HG02973 (cell line): ENCODE data around the gene BBS2.

Experiments
- ATAC-seq: cut with Tn5 transposase; IDR thresholded peaks from one replicate; pipeline ENCODE4 v1.9.1; 2021; ENCODE audit warnings: moderate library complexity; ENCODE audit not compliant: unreplicated experiment

The BBS2 gene

DNA sequence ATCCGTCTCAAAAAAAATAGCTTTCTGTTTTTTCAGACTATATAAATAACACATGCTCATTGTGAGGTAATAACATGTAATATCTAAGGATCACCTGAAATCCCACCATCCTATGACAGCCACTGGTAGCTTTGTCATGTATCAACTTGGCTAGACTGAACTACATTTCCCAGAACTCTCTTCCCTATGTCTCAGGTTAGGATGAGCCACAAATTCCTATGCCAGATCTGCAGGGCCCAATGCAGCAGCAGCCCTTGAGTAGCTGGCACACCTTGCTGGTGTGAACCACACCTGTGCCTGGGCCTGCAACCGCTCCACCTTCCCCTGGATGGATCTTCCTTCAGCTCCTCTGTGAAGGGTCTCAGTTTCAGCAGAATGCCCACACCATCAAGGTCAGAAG lies 40.4 kb downstream of the BBS2 start:
- ATAC-seq = no peak

DNA sequence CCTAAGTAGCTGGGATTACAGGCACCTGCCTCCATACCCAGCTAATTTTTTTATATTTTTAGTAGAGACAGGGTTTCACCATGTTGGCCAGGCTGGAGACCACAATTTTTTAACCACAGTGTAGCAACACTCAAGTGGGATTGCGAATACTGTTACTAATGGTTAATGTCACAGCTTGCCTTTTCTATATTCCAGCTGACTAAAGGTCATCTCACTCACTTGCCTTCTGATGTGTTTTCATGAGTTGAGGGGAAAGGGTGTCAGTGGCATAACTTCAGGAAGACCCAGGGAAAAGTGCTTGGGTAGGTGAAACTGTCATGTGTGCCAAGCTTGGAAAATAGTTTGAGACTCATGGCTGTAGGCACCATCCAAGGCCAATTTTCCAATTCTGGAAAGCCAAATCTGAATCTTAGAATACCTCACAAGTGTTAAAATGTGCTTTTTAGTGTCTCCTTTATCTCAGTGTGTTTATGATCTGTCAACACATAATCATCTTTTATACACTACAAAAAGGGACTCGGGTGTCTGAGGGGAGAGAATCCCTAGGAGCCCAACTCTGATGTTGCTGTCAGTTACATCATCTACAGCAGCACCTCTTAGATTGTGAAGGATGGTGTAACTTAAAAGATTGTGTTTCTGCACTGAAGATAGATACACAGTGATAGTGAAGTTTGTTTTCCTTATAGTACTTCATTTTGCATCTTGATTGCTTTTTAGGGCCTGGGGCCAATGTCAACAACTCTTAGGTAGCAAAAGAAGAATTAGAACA lies 41.4 kb downstream of the BBS2 start:
- ATAC-seq = no peak

GRCh38 chr16:56477096-56477878 lies 42.5 kb downstream of the BBS2 start:
- no peak for ATAC-seq

- no peak for ATAC-seq
These were observed 44.6 kb downstream of the BBS2 start for GRCh38 chr16:56475201-56475600.

- ATAC-seq = no peak
These were observed 49.2 kb downstream of the BBS2 start for GRCh38 chr16:56470666-56471065.

- ATAC-seq = no peak
These were observed 49.6 kb downstream of the BBS2 start for GRCh38 chr16:56470232-56470631.

DNA sequence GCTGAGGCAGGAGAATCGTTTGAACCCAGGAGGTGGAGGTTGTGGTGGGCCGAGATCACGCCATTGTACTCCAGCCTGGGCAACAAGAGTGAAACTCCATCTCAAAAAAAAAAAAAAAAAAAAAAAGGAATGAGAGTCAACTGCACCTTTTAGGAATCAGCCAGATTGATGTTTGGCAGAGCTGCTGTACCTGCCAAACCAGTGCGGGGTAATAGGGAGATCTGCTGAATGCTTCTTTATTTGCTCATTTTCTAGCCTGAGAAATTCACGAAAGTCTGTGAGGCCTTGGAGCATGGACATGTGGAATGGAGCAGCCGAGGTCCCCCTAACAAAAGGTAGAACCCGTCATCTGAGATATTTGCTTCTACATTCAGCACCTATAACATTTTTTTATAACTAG lies 50.1 kb downstream of the BBS2 start:
- no peak for ATAC-seq

DNA sequence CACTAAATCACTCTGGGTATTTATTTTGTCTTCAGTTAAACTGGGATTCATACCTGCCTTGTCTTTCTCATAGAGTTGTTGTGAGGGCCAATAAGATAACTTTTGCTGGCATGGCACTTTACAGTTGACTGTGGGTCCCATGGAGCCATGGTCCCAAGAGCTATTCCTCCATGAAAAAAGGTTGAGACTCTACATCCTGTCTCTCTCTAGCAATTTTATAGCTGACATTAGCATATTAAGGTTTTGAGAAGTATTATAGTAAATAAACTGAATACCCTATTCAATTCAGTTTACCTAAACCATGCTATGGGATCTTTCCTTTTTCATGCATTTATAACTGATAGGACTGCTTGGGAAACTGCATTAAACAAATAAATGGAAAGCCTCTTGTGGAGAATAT lies 51.0 kb downstream of the BBS2 start:
- ATAC-seq = no peak

DNA sequence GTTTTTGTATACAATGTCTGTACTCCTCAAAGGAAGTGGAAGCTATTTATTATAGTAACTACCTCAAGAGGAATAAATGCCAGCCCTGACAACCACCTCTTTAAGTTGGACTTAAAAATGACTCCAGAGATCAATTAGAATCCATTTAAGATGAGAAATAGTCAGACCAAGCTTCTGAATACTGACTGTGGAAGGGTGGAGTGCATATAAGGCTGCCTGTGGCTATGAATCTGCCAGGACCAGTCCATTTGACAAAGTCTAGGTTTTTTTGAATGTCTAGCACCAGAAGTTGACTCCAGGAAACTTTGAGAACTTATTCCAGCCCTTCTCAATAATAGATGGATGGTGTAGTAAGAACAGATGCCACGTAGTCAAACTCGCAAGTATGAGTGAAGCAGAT lies 53.5 kb downstream of the BBS2 start:
- no peak for ATAC-seq

DNA sequence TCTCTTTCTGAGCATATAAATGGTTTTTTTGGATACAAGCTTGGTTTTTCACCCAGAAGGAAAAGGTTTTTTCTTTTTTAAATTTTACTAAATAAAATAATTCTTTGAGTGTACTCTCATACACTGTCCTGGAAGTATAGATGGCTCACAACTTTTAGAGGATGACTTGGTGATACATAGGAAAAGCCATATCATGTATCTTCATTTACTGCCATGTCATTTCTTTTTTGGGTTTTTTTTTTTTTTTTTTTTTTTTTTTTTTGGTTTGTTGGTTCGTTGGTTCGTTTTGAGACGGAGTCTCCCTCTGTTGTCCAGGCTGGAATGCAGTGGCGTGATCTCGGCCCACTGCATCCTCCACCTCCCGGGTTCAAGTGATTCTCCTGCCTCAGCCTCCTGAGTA lies 56.7 kb downstream of the BBS2 start:
- ATAC-seq = no peak

GRCh38 chr16:56462064-56462796 lies 57.6 kb downstream of the BBS2 start:
- no peak for ATAC-seq

GRCh38 chr16:56460101-56460500 lies 59.7 kb downstream of the BBS2 start:
- no peak for ATAC-seq

GRCh38 chr16:56457927-56458470 lies 61.8 kb downstream of the BBS2 start:
- no peak for ATAC-seq

DNA sequence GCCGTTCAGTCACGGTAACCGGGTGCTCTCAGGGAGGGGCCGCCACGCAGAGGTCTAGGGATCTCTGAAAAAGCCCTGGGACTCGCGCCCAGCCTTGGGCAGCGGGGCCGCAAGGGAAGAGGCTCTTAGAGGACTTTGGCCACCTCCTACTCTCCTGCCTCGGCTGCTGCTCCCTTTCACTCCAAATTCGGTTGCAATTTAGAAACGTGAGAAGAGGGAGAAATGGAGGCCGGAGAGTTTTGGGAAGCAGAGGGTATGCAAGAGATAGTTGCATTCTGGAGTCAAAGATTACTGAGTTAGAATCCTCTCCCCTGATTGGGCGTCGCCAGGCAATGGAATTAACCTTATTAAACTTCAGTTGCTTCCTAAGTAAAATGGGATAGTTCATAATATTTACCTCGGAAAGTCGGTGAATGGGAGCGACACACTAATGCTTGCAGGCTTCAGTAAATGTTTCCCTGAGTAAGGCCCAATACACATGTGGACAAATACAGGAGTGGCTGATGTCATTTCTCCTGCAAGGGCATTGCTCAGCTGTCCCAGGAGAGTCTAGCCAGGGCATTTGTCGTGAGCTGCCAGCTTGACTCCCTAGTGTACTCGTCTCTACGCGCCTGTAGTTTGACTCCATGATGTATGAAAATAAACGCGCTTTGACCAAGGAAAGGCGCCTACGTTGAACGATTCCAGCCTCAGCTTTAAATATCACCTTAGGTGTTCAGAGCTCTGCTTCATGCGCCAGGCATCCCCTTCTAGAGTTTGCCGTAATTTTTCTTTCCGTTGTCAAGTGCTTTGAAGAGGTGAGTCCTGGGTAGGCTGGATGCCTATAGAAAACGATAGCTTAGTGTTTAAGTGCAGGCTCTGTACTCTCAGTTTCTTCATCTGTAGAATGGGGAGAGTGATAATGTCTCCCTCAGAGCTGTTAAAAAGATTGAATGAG lies 67.8 kb downstream of the BBS2 start:
- ATAC-seq = peak; percentile 34

DNA sequence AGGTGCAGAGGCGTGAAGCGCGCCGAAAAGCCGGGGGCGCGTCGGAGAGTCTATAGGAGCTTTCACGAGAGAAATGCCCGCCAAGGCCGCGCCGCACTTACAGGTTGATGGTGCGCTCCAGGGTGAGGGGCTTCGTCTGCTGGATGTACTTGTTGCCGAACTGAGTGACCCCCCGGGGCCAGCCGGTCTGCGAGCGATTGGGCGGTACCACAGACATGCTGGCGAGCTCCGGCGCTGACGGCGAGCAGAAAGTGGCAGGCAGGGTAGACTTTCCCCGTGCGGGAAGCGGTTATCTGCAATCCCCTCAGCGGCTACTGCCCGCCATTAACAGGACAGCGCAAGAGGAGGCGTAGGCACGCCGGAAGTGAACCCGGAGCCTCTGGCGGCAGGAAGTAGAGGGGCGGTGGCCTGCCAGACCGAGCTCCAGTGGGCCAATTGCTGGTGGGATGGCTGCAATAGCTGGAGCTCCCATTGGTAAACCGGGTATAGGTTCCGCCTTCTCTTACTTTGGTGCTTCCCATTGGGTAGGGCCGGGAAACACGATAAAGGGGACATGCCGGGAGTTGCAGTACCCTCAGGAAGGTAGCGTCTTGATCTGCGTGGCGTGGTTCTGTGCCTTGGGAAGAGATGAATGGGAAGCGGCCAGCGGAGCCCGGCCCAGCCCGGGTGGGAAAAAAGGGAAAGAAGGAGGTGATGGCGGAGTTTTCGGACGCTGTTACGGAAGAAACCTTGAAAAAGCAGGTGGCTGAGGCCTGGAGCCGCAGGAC lies 68.7 kb downstream of the BBS2 start, which contains the start of the genes NUDT21 and OGFOD1:
TSS of gene NUDT21 (minus strand) at position 347 of the 767 bp plus-strand sequence. CDS start at position 217, 130 bp downstream.
TSS of gene OGFOD1 (plus strand) at position 569 of the 767 bp plus-strand sequence. CDS start at position 628, 59 bp downstream.
- peak; percentile 95 for ATAC-seq

DNA sequence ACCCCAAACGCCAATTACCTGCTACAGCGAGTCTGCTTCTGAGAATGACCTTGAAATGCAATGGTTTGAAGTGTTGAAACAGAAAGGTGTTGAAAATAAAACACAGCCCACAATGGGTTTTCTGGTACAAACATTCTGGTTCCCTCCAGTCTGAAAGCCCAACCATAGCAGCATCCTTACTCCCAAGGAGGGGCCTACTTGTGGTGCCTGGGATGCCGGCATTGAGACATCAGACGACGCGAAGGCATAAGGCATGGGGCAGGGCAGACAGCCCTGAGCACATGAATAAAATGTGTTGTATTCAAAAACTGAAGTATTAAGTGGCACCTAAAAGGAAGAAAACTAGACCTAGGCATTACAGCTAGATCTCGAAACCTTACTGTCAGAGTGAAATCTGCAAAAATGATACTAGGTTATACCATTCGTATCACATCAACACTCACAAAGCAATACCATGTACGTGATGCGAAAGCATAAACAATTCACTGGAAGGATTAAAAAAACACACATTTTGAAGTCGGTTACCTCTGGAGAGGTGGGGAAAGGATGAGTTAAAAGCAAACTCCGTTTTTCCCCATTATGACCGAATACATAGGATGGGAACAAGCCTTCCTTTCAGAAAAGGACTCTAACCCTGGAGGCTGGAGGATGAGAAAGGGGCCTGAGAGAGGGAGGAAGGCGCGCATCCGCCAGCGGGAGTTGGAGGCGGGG lies 69.4 kb downstream of the BBS2 start:
- ATAC-seq = peak; percentile 31

GRCh38 chr16:56448005-56448404 lies 71.8 kb downstream of the BBS2 start:
- no peak for ATAC-seq

GRCh38 chr16:56447286-56447685 lies 72.5 kb downstream of the BBS2 start:
- ATAC-seq = no peak

- ATAC-seq = no peak
These were observed 81.8 kb downstream of the BBS2 start for GRCh38 chr16:56438038-56438437.
